ENCODE measurements around the gene SOBP.
A peak's percentile ranks its signal among the peaks of the same experiment; 100 is the strongest.

Gene SOBP

DNA sequence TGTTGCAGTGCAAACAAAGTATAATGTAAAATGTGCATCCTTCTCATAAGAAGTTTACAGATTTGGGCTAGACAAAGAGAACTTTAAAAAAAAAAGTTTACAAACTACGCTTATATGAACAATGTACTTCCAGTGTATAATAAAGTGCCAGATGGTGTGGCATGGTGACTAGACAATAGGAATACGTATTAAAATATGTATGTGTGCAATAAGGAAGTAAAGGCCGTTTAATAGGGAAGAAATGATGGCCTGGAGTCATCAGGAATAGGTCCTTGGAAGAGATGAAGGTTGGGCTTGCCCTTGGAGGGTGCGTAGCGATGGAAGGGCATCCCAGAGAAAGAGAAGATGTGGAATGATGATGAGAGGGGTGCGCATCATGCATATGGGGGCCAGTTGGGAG lies 108.2 kb downstream of the SOBP start:
- DNase-seq, result no peak

DNA sequence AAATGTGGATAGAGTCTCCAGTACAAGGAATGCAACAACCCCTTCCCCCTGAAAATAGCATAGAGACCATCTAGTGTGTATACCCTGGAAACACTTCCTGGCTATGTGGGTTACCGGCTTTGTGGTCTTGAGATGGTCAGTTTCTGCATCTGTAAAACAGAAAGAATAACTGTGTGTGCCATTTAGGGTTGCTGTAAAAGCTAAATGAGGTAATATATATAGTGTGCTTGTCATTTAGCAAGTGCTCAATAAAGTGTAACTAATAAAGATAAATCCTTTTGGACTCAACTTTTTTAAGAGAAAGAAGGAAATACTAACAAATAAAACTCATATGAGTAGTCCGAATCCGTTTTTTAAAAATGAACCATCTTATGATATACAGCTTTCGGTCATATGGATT lies 109.1 kb downstream of the SOBP start:
- DNase-seq, result no peak

DNA sequence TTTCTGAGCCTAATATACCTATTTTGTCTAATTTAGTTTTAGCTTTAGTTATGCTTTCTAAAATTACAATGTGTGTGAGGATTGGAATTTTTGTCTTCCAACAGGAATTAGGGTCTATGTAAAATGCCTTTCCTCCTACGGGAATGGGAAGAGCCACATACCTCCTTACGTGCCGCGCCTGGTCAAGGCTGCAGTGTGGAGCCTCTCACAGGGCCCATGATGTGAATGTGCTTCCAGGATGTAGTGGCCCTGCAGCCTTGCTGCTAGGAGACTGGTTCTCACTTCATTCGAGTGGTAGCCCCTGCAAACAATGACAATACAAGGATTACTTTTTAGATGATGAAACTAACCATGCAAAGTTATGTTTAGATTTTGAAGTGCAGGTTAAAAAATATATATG lies 110.2 kb downstream of the SOBP start:
- DNase-seq, result no peak

DNA sequence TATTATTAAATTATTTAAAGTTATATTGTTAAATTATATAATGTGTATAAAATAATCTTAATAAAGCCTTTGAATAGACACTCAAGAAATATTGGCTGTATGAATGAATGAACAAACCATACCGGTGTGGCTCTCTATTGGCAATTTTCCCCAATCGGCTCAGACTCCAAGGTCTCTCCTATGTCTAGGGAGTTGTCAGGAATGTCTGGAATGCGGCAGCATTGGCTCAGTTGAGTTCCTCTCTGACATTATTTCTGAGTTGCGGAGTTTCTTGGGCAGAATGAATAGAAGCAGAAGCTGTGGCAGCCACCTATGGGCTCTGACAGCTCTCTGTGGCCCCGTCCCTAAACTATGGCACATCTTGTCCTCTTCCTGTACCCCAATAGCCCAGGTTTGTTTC lies 111.0 kb downstream of the SOBP start:
- no peak for DNase-seq

DNA sequence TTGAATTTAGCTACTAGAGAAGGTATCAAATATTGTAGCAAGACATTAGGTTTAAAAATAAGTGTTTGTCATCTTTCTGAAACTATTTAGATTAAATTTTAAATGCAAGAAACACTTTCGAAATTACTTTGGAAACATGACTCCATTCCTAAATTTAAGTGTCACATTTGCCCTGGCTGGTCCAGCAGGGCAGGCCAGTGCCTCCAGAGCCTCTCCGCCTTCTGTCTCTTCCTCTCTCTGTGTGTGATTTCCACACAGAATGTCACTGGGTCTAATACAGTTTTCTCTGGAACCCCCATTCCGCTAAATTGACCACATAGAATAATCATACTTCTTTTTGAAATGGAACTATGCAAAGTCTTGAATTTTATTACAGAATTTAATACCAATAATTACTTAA lies 111.5 kb downstream of the SOBP start:
- no peak for DNase-seq

DNA sequence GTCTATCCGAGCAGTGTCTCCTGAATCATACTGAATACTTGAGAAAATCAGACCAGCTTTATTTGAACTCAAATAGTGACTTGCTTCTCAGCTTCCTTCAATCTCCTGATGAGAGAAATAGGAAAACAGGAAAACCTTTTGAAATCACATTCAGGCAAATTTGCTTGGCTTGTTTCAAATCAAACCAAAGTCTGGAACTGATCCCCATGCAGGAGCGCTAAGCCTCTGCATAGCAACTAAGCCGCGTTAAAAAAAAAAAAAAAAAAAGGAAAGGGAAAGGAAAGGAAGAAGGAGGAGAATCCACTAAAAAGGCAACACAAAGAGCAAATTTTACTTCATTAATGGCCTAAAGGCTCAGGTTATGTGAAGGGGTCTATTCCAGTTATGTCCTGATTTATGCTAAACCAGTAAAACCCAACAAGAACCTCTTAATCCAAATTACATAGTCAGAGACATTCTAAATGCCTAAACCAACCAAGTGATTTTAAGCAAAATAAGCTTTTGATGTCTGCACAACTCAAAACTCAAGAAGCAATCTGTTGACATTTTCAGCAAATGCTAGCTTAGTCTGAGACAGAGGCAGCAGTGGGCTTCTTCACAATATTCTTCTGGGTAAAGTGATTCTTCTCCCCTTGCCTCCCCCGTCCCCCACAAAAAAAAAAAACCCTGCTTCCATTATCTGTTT lies 112.5 kb downstream of the SOBP start:
- DNase-seq, result no peak

DNA sequence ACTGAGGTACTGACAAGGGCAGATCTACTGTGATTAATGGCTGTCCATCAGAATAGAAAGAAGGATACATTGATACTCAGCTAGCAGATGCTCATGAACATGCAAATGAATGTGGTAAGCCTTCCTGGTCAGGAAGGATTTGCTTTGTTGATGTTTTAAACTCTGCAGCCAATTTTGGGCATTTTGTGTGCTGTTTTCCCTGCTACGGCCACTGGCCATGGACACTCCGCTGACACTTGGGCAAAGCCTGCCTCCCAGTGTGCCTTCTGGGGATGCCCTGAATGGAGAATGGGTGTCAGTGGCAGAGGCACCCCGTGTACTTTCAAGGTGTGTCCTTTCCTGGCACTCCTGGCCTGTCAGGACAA lies 113.1 kb downstream of the SOBP start:
- DNase-seq, result no peak

DNA sequence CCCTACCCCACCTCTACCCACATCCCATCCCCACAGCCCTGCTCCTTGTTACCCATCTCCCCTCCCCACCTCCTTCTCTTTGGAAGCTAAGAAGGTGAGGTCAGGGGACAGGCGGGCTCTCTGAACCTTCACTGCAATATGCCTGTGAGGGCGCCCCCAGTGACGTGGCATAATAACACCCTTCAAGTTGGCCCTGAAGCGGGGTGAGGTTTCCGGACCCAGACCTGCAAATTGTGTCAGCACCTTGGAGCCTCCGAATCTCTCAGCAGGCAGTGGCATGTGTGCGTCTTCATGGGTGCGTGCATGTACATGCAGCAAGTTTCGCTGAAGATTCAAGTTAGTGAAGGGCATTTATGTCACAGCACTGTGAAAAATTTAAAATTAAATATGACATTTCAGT lies 114.6 kb downstream of the SOBP start:
- DNase-seq, result no peak

DNA sequence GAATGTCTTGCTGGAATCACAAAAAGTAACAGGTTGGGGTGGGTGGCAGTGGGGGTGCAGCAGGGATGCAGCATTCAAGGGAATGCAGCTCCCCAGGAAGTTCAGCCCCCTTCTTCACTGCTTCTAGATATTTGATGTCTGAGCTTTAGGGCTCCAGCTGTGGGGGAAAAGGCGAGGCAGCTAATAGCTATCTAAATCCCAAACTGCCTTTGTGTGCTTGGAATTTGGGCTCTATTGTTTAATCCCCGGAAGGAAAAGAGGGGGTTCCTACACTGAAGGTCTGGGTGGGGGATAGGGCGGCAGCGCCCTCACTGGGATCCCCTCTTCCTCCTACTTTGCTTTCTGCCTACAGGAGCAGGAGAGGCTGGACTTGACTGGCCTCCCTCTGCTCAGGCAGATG lies 116.5 kb downstream of the SOBP start:
- no peak for DNase-seq

DNA sequence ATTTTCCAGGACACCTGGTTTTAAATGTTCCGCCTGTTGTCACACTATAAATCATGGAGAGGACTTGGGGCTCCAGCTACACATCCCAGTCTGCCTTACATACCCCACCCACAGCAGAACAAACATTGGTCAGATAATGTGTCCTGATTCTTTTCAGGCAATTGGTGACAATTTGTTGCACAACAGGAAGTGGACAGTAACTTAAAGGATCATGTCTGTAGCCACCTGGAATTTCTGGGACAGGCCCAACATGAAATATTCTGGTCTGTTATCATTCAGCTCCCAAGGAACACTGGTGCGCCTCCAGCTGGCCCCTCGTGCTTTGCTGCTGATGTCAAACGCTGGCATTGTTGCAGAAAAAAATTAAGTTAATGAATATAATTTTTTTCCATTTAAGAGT lies 117.2 kb downstream of the SOBP start:
- DNase-seq, result no peak

DNA sequence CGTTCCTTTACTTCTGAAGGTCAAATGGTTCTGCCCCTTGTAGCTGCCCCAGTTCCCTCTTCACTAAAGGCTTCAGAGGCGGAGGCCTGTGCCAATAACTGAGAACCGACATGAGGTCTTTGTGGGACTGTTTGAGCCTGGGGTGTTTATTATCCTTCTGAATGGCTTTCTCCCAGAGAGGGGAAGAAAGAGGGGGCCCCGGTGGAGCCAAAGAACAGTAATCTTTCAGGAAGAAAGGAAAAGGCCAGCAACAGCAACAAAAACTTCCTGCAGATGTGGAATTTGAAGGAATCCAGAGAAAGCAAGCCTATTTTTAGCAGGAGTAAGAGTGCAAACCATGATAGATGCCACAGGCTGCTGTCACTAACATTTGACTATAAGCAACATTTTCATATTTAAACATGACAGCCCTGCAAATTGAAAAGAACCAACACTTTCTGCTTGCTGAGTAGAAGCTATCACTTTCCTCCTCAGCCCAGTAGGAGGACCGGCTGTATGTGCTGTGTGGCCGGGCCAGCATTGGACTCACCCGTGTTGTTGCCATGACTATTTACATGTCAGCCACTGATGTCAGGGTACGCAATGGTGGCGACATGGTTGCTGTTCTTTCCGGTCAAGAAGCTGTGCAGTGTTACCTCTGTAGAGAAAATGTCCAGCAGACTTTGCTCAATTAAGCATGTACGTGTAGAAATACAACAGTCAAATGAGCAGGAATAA lies 121.3 kb downstream of the SOBP start:
- no peak for DNase-seq

DNA sequence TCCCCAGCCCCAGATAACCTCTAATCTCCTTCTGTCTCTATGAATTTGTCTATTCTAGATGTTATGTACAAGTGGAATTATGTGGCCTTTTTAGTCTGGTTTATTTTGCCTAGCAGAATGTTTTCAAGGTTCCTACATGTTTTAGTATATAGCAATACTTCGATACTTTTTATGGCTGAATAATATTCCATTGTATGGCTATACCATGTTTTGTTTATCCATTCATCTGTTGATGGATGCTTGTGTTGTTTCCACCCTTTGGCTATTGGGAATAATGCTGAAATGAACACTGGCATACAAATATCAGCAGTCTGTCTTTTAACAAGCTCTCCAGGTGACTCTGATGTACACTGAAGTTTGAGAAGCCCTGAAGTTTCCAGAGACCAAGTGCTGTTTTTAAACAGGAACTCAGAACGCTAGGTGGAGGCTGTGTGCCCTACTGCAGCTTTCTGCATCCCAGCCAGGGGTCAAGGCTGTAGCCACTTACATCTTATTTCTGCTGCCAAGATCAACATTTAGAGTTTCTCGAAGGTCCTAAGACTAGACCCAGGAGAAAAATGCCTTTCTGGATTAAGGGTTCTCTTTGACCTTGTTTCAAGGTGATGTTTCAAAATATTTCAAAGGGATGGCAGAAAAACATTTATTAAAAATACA lies 123.0 kb downstream of the SOBP start:
- no peak for DNase-seq

DNA sequence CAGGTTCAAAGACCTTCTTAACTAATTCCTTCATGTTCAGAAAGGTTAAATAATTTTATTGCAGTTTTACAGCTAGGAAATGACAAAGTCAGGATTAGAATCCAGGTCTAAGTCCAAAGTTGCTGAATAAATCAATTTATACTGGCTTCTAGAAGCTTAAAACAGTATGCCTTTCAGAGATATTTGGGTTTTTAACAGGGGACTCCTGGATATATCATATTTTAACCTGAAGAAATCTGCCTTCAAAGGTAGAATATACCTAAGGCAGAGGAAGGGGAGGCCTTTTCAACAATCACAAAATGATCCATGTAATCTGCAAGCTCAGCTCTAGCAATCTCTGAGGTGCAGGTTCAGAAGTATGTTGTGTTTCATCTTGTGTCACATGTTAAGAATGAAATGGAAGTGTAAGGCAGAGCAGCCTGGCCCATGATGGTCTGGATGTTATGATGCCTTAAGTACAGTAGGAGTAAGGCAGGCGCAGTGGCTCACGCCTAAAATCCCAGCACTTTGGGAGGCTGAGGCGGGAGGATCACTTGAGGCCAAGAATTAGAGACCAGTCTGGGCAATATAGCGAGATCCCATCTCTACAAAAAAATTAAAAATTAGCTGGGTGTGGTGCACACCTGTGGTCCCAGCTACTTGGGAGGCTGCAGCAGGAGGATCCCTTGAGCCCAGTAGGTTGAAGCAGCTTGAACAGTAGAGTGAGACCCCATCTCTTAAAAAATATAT lies 123.9 kb downstream of the SOBP start:
- no peak for DNase-seq

DNA sequence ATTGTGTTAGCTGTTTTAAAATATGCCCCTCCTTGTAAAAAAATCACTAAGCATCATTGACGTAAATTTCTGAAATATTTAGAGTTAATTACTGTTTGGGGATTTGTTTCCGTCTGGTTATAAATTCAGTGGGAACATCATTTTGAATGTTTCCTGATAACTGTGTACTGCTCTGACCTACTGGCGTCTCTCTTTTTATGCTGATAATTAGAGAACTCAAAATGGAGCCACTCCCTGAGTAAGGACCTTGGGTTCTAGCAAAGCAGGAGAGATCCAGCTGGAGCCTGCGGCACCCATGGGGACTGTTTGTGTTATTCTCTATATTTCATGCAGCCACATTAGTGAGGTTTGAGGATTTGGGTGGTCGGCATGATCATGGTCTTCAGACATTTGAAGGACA lies 124.9 kb downstream of the SOBP start:
- DNase-seq, result no peak

DNA sequence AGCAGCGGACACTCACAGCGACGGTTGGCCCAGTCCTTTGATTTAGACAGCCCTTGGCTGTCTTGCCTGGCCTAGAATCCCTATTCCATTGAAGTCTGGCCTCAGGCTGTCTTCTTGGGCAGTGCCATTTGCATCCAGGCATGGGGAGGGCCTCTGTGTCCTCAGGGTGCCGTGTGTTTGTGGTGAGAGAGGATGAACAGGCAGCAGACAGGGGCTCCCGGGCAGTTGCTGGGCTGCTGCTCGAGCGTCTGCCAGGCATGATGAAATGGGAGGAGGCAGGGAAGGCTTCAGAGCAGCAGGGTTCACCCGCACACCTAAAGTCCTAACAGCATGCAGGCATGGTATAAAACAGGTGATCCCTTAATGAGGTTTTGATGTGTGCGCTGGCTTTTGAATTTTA lies 126.9 kb downstream of the SOBP start:
- no peak for DNase-seq

DNA sequence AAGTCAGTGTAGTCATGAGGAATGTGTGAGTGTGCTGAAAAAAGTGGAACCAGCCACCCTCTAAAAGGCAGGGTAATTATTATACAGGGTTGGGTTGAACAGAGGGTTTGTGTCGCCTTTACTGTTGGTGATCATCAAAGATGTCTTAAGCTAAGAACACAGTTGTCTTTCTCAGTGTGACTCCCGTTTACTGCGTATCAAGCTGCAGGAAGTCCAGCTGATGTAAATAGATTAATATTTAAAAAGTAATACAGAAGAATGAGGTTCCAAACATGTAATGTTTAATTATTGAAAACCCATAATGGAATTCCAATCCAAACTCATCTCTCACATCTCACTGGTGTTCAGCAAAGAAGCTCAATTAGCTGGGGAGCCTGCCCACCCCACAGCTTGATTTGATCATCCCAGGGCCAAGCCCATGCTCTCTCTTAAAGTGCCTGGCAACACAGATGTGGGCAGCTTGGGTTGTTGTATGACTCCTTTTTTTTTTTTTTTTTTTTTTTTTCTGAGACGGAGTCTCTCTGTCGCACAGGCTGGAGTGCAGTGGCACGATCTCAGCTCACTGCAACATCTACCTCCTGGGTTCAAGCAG lies 127.5 kb downstream of the SOBP start:
- no peak for DNase-seq

DNA sequence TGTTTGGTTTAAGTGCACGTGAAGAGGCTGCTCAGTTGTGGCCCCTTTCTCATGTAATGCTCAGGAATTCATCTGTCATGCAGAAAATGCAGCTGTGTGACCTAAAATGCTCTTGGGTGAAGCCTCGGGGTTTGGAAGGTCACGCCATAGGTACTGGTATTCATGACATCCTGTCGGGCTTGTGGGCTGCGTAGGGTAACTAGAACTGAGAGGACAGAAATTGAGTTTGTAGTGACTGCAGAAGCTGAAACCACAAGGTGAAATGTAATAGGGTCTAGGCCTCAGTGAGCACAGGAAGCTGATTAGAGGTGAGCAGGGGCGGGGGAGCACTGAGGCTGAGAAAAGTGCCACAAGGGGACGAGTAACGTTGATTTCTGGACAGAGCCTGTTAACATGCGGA lies 128.8 kb downstream of the SOBP start:
- DNase-seq, result peak; percentile 52

DNA sequence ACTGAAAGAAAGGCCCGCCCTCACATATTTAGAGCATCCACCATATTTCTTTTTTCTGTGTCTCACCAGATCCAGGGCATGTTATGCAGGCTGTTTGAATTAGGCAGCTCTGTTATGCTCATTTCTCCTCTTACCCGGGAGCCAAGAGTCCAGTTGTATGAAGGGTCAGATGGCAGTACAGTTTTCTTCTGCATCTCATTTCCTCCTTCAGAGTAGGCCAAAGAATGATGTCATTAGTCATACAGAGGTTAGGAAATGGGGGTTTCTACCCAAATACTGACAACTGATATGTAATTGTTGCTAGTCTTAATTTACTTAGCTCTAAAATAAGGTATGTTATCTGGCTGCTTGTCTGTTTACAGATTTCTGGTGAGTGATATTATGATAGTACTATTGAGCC lies 130.8 kb downstream of the SOBP start:
- DNase-seq, result no peak

DNA sequence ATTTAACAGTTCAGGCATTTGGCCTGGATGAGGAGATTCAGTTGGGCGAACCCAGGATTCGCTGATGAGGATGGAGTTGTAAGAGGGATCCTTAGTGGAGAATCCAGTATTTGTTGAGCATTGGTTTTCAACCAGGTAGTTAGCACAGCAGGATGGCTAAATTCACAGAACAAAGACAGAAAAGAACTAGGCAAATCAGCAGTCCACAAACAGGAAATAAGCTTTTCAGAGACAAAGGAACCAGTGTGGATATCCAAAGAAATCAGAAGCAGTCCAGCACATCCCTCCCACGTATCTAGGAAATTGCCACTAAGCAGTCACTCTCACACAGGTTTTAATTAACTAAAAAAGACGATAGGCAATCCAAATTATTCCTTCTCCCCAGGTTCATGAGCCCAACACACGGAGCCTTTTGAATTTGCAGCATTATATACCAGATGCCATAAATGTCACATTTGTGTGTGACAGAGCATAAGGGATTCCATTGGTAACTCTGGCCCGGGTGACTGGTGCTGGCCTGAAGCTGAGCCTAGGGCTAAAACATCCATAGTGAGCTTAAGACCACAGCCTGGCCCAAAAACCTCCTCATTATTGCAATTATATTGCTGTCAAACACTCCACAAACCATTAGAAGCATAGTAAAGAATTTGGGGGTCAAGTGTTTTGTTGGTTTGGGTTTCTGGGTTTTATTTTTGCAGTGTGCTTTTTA lies 131.5 kb downstream of the SOBP start:
- no peak for DNase-seq

DNA sequence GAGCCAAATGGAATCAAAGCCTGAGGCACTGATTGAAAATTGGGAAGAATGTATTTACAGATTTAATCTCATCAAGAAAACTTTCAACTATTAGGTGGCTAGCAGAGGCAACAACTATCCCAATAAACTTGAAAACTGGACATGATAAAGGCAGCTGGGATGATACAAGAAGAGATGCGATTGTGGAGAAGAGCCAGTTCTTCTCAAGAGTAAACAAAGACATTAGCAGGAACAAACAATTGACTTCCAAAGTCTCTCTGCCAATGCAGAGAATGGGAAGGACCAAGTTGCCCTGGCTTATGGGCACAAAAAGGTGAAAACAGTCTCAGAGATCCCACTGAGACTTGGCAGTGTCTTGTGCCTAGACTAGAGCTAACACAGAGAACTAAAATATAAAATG lies 132.4 kb downstream of the SOBP start:
- DNase-seq, result no peak

DNA sequence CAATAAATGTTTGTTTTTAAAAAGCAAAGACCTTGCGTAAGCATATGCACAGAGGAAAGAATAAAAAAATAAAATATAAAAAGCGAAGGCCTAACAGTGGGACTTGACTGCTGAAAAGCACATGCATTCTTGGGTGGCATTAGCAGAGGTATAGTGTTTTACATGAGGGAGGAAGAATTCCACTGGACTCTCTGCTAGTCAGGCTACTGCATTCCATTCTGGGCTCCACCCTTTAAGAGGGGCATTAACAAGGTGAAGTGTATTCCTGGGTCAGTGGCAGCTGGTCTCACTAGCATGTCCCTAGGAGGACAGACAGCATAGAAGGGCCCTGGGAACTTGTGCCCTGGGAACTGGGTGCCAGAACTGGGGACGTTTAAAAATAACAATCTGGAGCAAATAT lies 134.1 kb downstream of the SOBP start:
- DNase-seq, result no peak

DNA sequence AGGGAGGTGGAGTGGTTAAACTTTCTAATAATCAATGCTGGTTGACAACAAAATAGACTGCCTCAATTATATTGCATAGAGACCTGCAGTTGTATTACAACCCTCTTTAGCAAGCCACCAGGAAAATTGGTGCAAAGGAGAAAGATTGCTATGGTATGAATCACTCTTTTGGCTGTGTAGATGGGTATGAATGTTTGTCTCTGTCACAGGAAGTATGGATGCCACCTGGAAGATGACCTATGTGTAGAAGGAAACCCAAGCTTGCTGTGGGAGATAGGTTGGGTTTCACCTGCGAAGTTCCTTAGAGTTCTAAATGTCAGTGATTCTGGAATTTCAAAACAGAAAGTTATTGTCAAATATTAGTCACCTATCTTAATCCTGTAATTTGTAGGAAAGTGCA lies 134.6 kb downstream of the SOBP start:
- DNase-seq, result no peak

DNA sequence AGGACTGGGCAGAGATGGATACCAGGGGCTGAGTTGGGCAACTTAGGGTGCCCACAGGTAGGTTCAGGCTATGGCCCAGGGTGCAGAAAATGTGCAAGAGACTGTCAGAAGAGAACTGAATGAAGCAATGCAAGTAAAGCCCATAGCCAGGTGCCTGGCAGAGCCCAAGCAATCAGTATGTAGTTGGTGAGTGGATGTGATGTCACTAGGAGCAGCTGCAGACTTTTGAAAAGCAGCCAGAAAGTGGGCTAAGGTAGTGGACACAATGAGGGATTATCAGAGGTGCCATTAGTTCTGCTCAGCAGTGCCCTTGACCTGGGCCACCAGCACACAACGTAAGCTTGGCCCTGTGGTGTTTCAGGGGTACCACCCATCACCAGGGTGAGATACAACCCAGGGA lies 135.3 kb downstream of the SOBP start:
- DNase-seq, result no peak

Measured in CD4-positive, alpha-beta T cell treated with Interleukin-17A for 1 hour (primary cell).